Activated CD8-positive, alpha-beta T cell treated with anti-CD3 and anti-CD28 coated beads, Interleukin-2, amount 10 ng/mL, durations not matched to agents 7 days and 5 days (primary cell): ENCODE measurements around the gene IGF1. TPM values are rescaled to one million over a fixed set of nuclear protein-coding genes. Genes with fewer than 3 reads are reported as not detected.
A peak's percentile ranks its signal among the peaks of the same experiment; 100 is the strongest.

ENCODE experiments used
- ATAC-seq: fragments of 150-1000 bp; cut with Tn5 transposase; one replicate; pipeline ENCODE4 v1.10.0; 2021; ENCODE audit warnings: moderate library complexity
- CTCF ChIA-PET: fragments of 350-600 bp; sonication (Branson Sonifier 250); formaldehyde crosslinking; loops from one replicate; lab custom pipeline; 2021; ENCODE audit warnings: antibody characterized with exemption; lab: Charles Lee
- POLR2A ChIA-PET: fragments of 350-600 bp; sonication (Branson Sonifier 250); formaldehyde crosslinking; loops from one replicate; lab custom pipeline; 2021; ENCODE audit warnings: antibody characterized with exemption; lab: Charles Lee
- DNase-seq: peaks from one replicate; pipeline ENCODE4 v3.0.0-alpha.2; 2020
- H3K27ac Mint-ChIP-seq: one replicate; pipeline ENCODE4 v1.8.0; 2021; ENCODE audit warnings: mild to moderate bottlenecking, mixed read lengths
- H3K27me3 Mint-ChIP-seq: one replicate; pipeline ENCODE4 v1.8.0; 2021; ENCODE audit warnings: low read depth, mixed read lengths
- H3K36me3 Mint-ChIP-seq: one replicate; pipeline ENCODE4 v1.8.0; 2021; ENCODE audit warnings: low read depth, mixed read lengths
- H3K4me1 Mint-ChIP-seq: one replicate; pipeline ENCODE4 v1.8.0; 2021; ENCODE audit warnings: low read depth, mixed read lengths
- H3K4me3 Mint-ChIP-seq: one replicate; pipeline ENCODE4 v1.8.0; 2021; ENCODE audit warnings: mild to moderate bottlenecking, mixed read lengths
- H3K9me3 Mint-ChIP-seq: one replicate; pipeline ENCODE4 v1.8.0; 2022; ENCODE audit warnings: mixed read lengths; ENCODE audit not compliant: insufficient read depth
- total RNA-seq, 2 experiments: library from RNA; stranded (reverse); gene quantifications; one replicate each; pipeline ENCODE4 v1.2.3, GENCODE V29; 2021

IGF1 gene
- total RNA-seq, 2 experiments from 2014 or later = 0.52 to 1.2 TPM

GRCh38 chr12:102421802-102422583 is 58.4 kb downstream of the IGF1 start:
- no peak for DNase-seq
- Mint-ChIP-seq H3K9me3 (no peaks in the 10 kb centered on the region), H3K4me3 (no peak overlapping the region), H3K4me1 (peaks cover 16% of the 10 kb centered on the region), H3K36me3 (no peaks in the 10 kb centered on the region), H3K27me3 (peaks cover 3% of the 10 kb centered on the region), H3K27ac (peak overlapping the region; percentile 74)
- ATAC-seq = peak; percentile 57
- ChIA-PET POLR2A (interaction anchor here (0.6 kb wide), 1 partner anchor 60 kb away, joined by 3 read pairs; no protein-coding TSS in a partner anchor), CTCF (interaction anchor here (0.8 to 1.7 kb wide), 5 partner anchors 9 to 121 kb away, joined by 3 to 10 read pairs (median 4); partner anchors contain the start of gene IGF1)

- POLR2A ChIA-PET = no interaction called here
- Mint-ChIP-seq H3K9me3 (no peaks in the 10 kb centered on the region), H3K36me3 (no peaks in the 10 kb centered on the region), H3K4me1 (peaks cover 16% of the 10 kb centered on the region), H3K27me3 (peaks cover 7% of the 10 kb centered on the region), H3K4me3 (no peak overlapping the region), H3K27ac (no peak overlapping the region)
- no peak for ATAC-seq
- DNase-seq = no peak
- CTCF ChIA-PET = interaction anchor here (1.6 kb wide), 1 partner anchor 64 kb away, joined by 4 read pairs; no protein-coding TSS in a partner anchor
Measured at GRCh38 chr12:102419094-102419764, 61.1 kb downstream of the IGF1 start.

GRCh38 chr12:102417055-102417454 is 63.3 kb downstream of the IGF1 start:
- CTCF ChIA-PET = no interaction called here
- no peaks in the 10 kb centered on the region for H3K36me3 Mint-ChIP-seq
- H3K27me3 Mint-ChIP-seq = peaks cover 9% of the 10 kb centered on the region
- POLR2A ChIA-PET = no interaction called here
- no peak for ATAC-seq
- H3K27ac Mint-ChIP-seq = no peak overlapping the region
- no peak for DNase-seq
- no peak overlapping the region for H3K4me3 Mint-ChIP-seq
- H3K4me1 Mint-ChIP-seq = peaks cover 12% of the 10 kb centered on the region
- H3K9me3 Mint-ChIP-seq = no peaks in the 10 kb centered on the region

GRCh38 chr12:102415515-102415914 is 64.8 kb downstream of the IGF1 start:
- Mint-ChIP-seq H3K27me3 (peaks cover 12% of the 10 kb centered on the region), H3K4me3 (no peak overlapping the region), H3K27ac (no peak overlapping the region), H3K9me3 (no peaks in the 10 kb centered on the region), H3K36me3 (no peaks in the 10 kb centered on the region), H3K4me1 (peaks cover 1% of the 10 kb centered on the region)
- CTCF ChIA-PET = no interaction called here
- ATAC-seq = no peak
- POLR2A ChIA-PET = no interaction called here
- no peak for DNase-seq

GRCh38 chr12:102413396-102413795 is 67.0 kb downstream of the IGF1 start:
- ChIA-PET CTCF (interaction anchor here (1.2 kb wide), 1 partner anchor 71 kb away, joined by 4 read pairs; no protein-coding TSS in a partner anchor), POLR2A (no interaction called here)
- ATAC-seq (no peak), DNase-seq (no peak)
- H3K36me3 Mint-ChIP-seq = no peaks in the 10 kb centered on the region
- no peaks in the 10 kb centered on the region for H3K4me1 Mint-ChIP-seq
- H3K27me3 Mint-ChIP-seq = peaks cover 10% of the 10 kb centered on the region
- H3K9me3 Mint-ChIP-seq = no peaks in the 10 kb centered on the region
- no peak overlapping the region for H3K4me3 Mint-ChIP-seq
- H3K27ac Mint-ChIP-seq = no peak overlapping the region

- Mint-ChIP-seq H3K4me1 (no peaks in the 10 kb centered on the region), H3K27me3 (peaks cover 7% of the 10 kb centered on the region), H3K4me3 (no peak overlapping the region), H3K36me3 (no peaks in the 10 kb centered on the region), H3K27ac (no peak overlapping the region), H3K9me3 (no peaks in the 10 kb centered on the region)
- ATAC-seq (no peak), DNase-seq (no peak)
- ChIA-PET POLR2A (no interaction called here), CTCF (interaction anchor here (0.9 kb wide), 1 partner anchor 241 kb away, joined by 3 read pairs; no protein-coding TSS in a partner anchor)
Measured at GRCh38 chr12:102410511-102410910, 69.9 kb downstream of the IGF1 start.

- Mint-ChIP-seq H3K4me1 (no peaks in the 10 kb centered on the region), H3K9me3 (no peaks in the 10 kb centered on the region), H3K27me3 (peaks cover 3% of the 10 kb centered on the region), H3K36me3 (no peaks in the 10 kb centered on the region), H3K27ac (no peak overlapping the region), H3K4me3 (no peak overlapping the region)
- ChIA-PET POLR2A (no interaction called here), CTCF (no interaction called here)
- ATAC-seq = no peak
- DNase-seq = no peak
Measured at GRCh38 chr12:102408487-102409297, 71.7 kb downstream of the IGF1 start.

- Mint-ChIP-seq H3K27ac (no peak overlapping the region), H3K4me1 (no peaks in the 10 kb centered on the region), H3K4me3 (no peak overlapping the region), H3K27me3 (peaks cover 3% of the 10 kb centered on the region), H3K36me3 (no peaks in the 10 kb centered on the region), H3K9me3 (no peaks in the 10 kb centered on the region)
- DNase-seq = no peak
- ChIA-PET CTCF (no interaction called here), POLR2A (no interaction called here)
- no peak for ATAC-seq
Measured at GRCh38 chr12:102407776-102408486, 72.4 kb downstream of the IGF1 start.

- POLR2A ChIA-PET = no interaction called here
- Mint-ChIP-seq H3K36me3 (no peaks in the 10 kb centered on the region), H3K27ac (no peak overlapping the region), H3K27me3 (no peaks in the 10 kb centered on the region), H3K4me1 (no peaks in the 10 kb centered on the region), H3K4me3 (no peak overlapping the region), H3K9me3 (no peaks in the 10 kb centered on the region)
- CTCF ChIA-PET = no interaction called here
- no peak for DNase-seq
- ATAC-seq = no peak
Measured at GRCh38 chr12:102406033-102406584, 74.3 kb downstream of the IGF1 start.

GRCh38 chr12:102401087-102401486 is 79.3 kb downstream of the IGF1 start:
- peaks cover 10% of the 10 kb centered on the region for H3K27me3 Mint-ChIP-seq
- no peaks in the 10 kb centered on the region for H3K36me3 Mint-ChIP-seq
- H3K27ac Mint-ChIP-seq = no peak overlapping the region
- CTCF ChIA-PET = no interaction called here
- H3K4me3 Mint-ChIP-seq = no peak overlapping the region
- ATAC-seq (no peak), DNase-seq (no peak)
- POLR2A ChIA-PET = no interaction called here
- H3K9me3 Mint-ChIP-seq = no peaks in the 10 kb centered on the region
- no peaks in the 10 kb centered on the region for H3K4me1 Mint-ChIP-seq

- ChIA-PET CTCF (no interaction called here), POLR2A (no interaction called here)
- Mint-ChIP-seq H3K4me3 (no peak overlapping the region), H3K27me3 (peaks cover 10% of the 10 kb centered on the region), H3K36me3 (no peaks in the 10 kb centered on the region), H3K4me1 (no peaks in the 10 kb centered on the region), H3K9me3 (no peaks in the 10 kb centered on the region), H3K27ac (no peak overlapping the region)
- DNase-seq (no peak), ATAC-seq (no peak)
Measured at GRCh38 chr12:102399653-102400052, 80.7 kb downstream of the IGF1 start.
